ENCODE results near the gene UBE2Q2.
"Not testable (repeated sequence)": the region's sequence is repeated elsewhere in the genome, so short reads cannot be mapped to it uniquely, and the experiment has no call there.

UBE2Q2 gene

GRCh38 chr15:75823860-75824613, 19.2 kb upstream of the UBE2Q2 start:
- no peak for DNase-seq (ENCODE audit: low read depth, low spot score)

GRCh38 chr15:75827691-75828090, 15.6 kb upstream of the UBE2Q2 start:
- no peak for DNase-seq (ENCODE audit: low read depth, low spot score)

GRCh38 chr15:75828429-75828828, 14.8 kb upstream of the UBE2Q2 start:
- DNase-seq (ENCODE audit: low read depth, low spot score) = no peak

- DNase-seq (ENCODE audit: low read depth, low spot score) = no peak
Observed at GRCh38 chr15:75830910-75831805, 12.1 kb upstream of the UBE2Q2 start.

- DNase-seq (ENCODE audit: low read depth, low spot score) = no peak
Observed at GRCh38 chr15:75831806-75832102, 11.5 kb upstream of the UBE2Q2 start.

GRCh38 chr15:75832114-75832513, 11.1 kb upstream of the UBE2Q2 start:
- DNase-seq (ENCODE audit: low read depth, low spot score) = no peak

- no peak for DNase-seq (ENCODE audit: low read depth, low spot score)
Observed at GRCh38 chr15:75834021-75834420, 9.2 kb upstream of the UBE2Q2 start.

GRCh38 chr15:75835990-75836958, 7.0 kb upstream of the UBE2Q2 start:
- DNase-seq (ENCODE audit: low read depth, low spot score) = no peak

- no peak for DNase-seq (ENCODE audit: low read depth, low spot score)
Observed at GRCh38 chr15:75836959-75837334, 6.3 kb upstream of the UBE2Q2 start.

GRCh38 chr15:75840659-75841058, 2.6 kb upstream of the UBE2Q2 start:
- DNase-seq (ENCODE audit: low read depth, low spot score) = no peak

- DNase-seq (ENCODE audit: low read depth, low spot score) = no peak
Observed at GRCh38 chr15:75841626-75842025, 1.6 kb upstream of the UBE2Q2 start.

- DNase-seq (ENCODE audit: low read depth, low spot score) = peak; percentile 5
Observed at GRCh38 chr15:75843678-75844581, 683 bp downstream of the UBE2Q2 start.

GRCh38 chr15:75844629-75845335, 1.5 kb downstream of the UBE2Q2 start:
- no peak for DNase-seq (ENCODE audit: low read depth, low spot score)

GRCh38 chr15:75849167-75849566, 5.9 kb downstream of the UBE2Q2 start:
- no peak for DNase-seq (ENCODE audit: low read depth, low spot score)

GRCh38 chr15:75850708-75851107, 7.5 kb downstream of the UBE2Q2 start:
- no peak for DNase-seq (ENCODE audit: low read depth, low spot score)

- not testable (repeated sequence) for DNase-seq (ENCODE audit: low read depth, low spot score)
Observed at GRCh38 chr15:75851566-75851965, 8.3 kb downstream of the UBE2Q2 start.

GRCh38 chr15:75857886-75858285, 14.6 kb downstream of the UBE2Q2 start:
- no peak for DNase-seq (ENCODE audit: low read depth, low spot score)

GRCh38 chr15:75861750-75862402, 18.6 kb downstream of the UBE2Q2 start:
- no peak for DNase-seq (ENCODE audit: low read depth, low spot score)

GRCh38 chr15:75862796-75863195, 19.5 kb downstream of the UBE2Q2 start:
- no peak for DNase-seq (ENCODE audit: low read depth, low spot score)
